ENCODE data around the gene DOCK7. TPM values are rescaled to one million over a fixed set of nuclear protein-coding genes. Genes with fewer than 3 reads are reported as not detected.

Gene DOCK7
- polyA plus RNA-seq, 3 donors: 2.9 to 3.7 (median 3.5) TPM

DNA sequence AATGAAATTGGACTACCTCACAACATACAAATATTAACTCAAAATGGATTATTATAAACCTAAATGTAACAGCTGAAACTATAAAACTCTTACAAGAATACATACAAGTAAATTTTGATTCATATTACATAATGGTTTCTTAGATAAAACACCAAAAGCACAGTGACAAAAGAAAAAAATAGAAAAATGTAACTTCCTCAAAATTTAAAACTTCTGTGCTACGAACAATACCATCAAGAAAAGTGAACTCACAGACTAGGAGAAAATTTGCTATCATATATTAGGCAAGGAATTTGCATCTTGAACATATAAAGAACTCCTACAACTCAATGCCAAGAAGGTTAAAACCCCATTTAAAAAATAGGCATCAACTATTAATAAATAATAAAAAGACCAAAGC lies 59.7 kb downstream of the DOCK7 start:
- peaks cover 3 to 38% of the 10 kb centered on the region in 2 donors for H3K36me3 ChIP-seq (replicated peaks in 1 of 2; ENCODE audit: control insufficient read depth in 1 of 2, insufficient read depth in 2 of 2, low read length in 2 of 2)
- Mint-ChIP-seq H3K4me3 (no peak overlapping the region), H3K27ac (no peak overlapping the region), H3K36me3 (peaks cover 27% of the 10 kb centered on the region in 2 donors), H3K9me3 (peaks cover 0 to 2% (median 0%) of the 10 kb centered on the region in 7 donors), H3K27me3 (ENCODE audit: low read depth in 3 of 3) (no peaks in the 10 kb centered on the region), H3K4me1 (peaks cover 3% of the 10 kb centered on the region)
- no peak overlapping the region for H3K27ac ChIP-seq (ENCODE audit: low read depth in 1 of 2, low read length in 2 of 2)
- H3K4me2 ChIP-seq (replicated peaks; ENCODE audit: extremely low read depth, low read length, poor library complexity, severe bottlenecking): no peak overlapping the region
- H3K9me3 ChIP-seq (replicated peaks in 1 of 2; ENCODE audit: control insufficient read depth in 1 of 2, insufficient read depth in 1 of 2, low read length in 2 of 2): no peaks in the 10 kb centered on the region
- no peaks in the 10 kb centered on the region for H3K27me3 ChIP-seq (ENCODE audit: control insufficient read depth in 2 of 2, insufficient read depth in 2 of 2, low read length in 2 of 2)
- no peak for DNase-seq
- H3K9ac ChIP-seq (ENCODE audit: insufficient read depth, low read length, poor library complexity, severe bottlenecking): no peak overlapping the region
- no peak overlapping the region for H3K4me3 ChIP-seq (replicated peaks in 1 of 3; ENCODE audit: low read depth in 2 of 3, low read length in 3 of 3)
- H3K79me2 ChIP-seq (ENCODE audit: insufficient read depth, low read length): no peaks in the 10 kb centered on the region
- no peak for TF ChIP-seq CTCF (IDR thresholded peaks at IDR 0.05)
- H4K20me1 ChIP-seq (ENCODE audit: insufficient read depth, low read length): no peaks in the 10 kb centered on the region
- no peak overlapping the region for H2AFZ ChIP-seq (ENCODE audit: insufficient read depth, low read depth, low read length, poor library complexity, severe bottlenecking)
- H3K4me1 ChIP-seq (ENCODE audit: control insufficient read depth in 1 of 2, insufficient read depth in 2 of 2, low read length in 2 of 2): no peaks in the 10 kb centered on the region
- intact Hi-C loops (cut with micrococcal nuclease): no loop called here
- no CpG with 5 or more reads among the region's 1 CpG for WGBS (ENCODE audit: insufficient coverage)

GRCh38 chr1:62625415-62625814 lies 62.8 kb downstream of the DOCK7 start:
- TF ChIP-seq CTCF (IDR thresholded peaks at IDR 0.05): no peak
- Histone ChIP-seq H3K4me2 (replicated peaks; ENCODE audit: extremely low read depth, low read length, poor library complexity, severe bottlenecking) (no peak overlapping the region), H3K79me2 (ENCODE audit: insufficient read depth, low read length) (no peaks in the 10 kb centered on the region), H3K4me3 (replicated peaks in 1 of 3; ENCODE audit: low read depth in 2 of 3, low read length in 3 of 3) (no peak overlapping the region), H4K20me1 (ENCODE audit: insufficient read depth, low read length) (no peaks in the 10 kb centered on the region), H2AFZ (ENCODE audit: insufficient read depth, low read depth, low read length, poor library complexity, severe bottlenecking) (no peak overlapping the region), H3K9ac (ENCODE audit: insufficient read depth, low read length, poor library complexity, severe bottlenecking) (no peak overlapping the region), H3K27ac (ENCODE audit: low read depth in 1 of 2, low read length in 2 of 2) (no peak overlapping the region), H3K27me3 (ENCODE audit: control insufficient read depth in 2 of 2, insufficient read depth in 2 of 2, low read length in 2 of 2) (no peaks in the 10 kb centered on the region), H3K36me3 (replicated peaks in 1 of 2; ENCODE audit: control insufficient read depth in 1 of 2, insufficient read depth in 2 of 2, low read length in 2 of 2) (peaks cover 3 to 12% of the 10 kb centered on the region in 2 donors), H3K4me1 (ENCODE audit: control insufficient read depth in 1 of 2, insufficient read depth in 2 of 2, low read length in 2 of 2) (no peaks in the 10 kb centered on the region), H3K9me3 (replicated peaks in 1 of 2; ENCODE audit: control insufficient read depth in 1 of 2, insufficient read depth in 1 of 2, low read length in 2 of 2) (no peaks in the 10 kb centered on the region)
- Mint-ChIP-seq H3K27me3 (ENCODE audit: low read depth in 3 of 3) (no peaks in the 10 kb centered on the region), H3K4me3 (no peak overlapping the region), H3K4me1 (peaks cover 5% of the 10 kb centered on the region), H3K27ac (no peak overlapping the region), H3K9me3 (no peaks in the 10 kb centered on the region), H3K36me3 (peaks cover 9 to 10% of the 10 kb centered on the region in 2 donors)
- intact Hi-C loops (cut with micrococcal nuclease): no loop called here
- no peak for DNase-seq
- WGBS (ENCODE audit: insufficient coverage): no CpG with 5 or more reads among the region's 1 CpG

All from CD14-positive monocyte (primary cell).